Heart right ventricle (tissue), 16 donors: ENCODE results near the gene MAPK13. TPM values are rescaled to one million over a fixed set of nuclear protein-coding genes. Genes with fewer than 3 reads are reported as not detected.

ENCODE experiments used
- ATAC-seq, 8 donors: fragments of 200-7000 bp; cut with Tn5 transposase; one replicate each; pipeline ENCODE4 v1.9.1; 2020; ENCODE audit warnings: mild to moderate bottlenecking in 8 of 8, moderate library complexity in 8 of 8, moderate number of reproducible peaks in 1 of 8
- DNase-seq, 2 donors: peaks; one replicate each; pipeline ENCODE4 v3.0.0-alpha.2; 2020
- H3K27ac ChIP-seq, 10 donors: fragments of 200-600 bp; sonication (generic) in 2 of 10; one replicate each; pipeline versions ENCODE4 v1.5.0 to v1.8.0; 2020 to 2022; ENCODE audit warnings: mild to moderate bottlenecking in 3 of 10
- H3K27me3 ChIP-seq, 7 donors: fragments of 200-600 bp; one replicate each; pipeline ENCODE4 v1.8.0; 2021 to 2022; ENCODE audit warnings: mild to moderate bottlenecking in 2 of 7
- H3K36me3 ChIP-seq, 9 donors: fragments of 200-600 bp; sonication (generic) in 1 of 9; one replicate each; pipeline versions ENCODE4 v1.5.0 to v1.8.0; 2020 to 2022; ENCODE audit warnings: mild to moderate bottlenecking in 2 of 9
- H3K4me1 ChIP-seq, 9 donors: fragments of 200-600 bp; sonication (generic) in 1 of 9; one replicate each; pipeline versions ENCODE4 v1.5.0 to v1.8.0; 2020 to 2022; ENCODE audit warnings: mild to moderate bottlenecking in 4 of 9
- H3K4me3 ChIP-seq, 10 donors: fragments of 200-600 bp; sonication (generic) in 2 of 10; one replicate each; pipeline versions ENCODE4 v1.5.0 to v1.8.0; 2020 to 2022; ENCODE audit warnings: mild to moderate bottlenecking in 7 of 10, moderate library complexity in 2 of 10
- H3K9me3 ChIP-seq, 11 donors: fragments of 200-600 bp in 10 of 11; sonication (generic) in 2 of 11; one replicate each; pipeline versions ENCODE4 v1.5.0 to v1.8.0; 2013 to 2022; ENCODE audit warnings: mild to moderate bottlenecking in 2 of 11, control low read depth in 1 of 11, moderate library complexity in 1 of 11
- CTCF ChIP-seq, 9 donors: fragments of 200-600 bp; sonication (generic) in 2 of 9; IDR thresholded peaks; one replicate each; pipeline versions ENCODE4 v1.5.0 to v1.8.0; 2021 to 2022; ENCODE audit warnings: antibody characterized with exemption in 9 of 9, mild to moderate bottlenecking in 5 of 9, moderate library complexity in 1 of 9
- WGBS, 2 donors: extraction: QIAGEN DNeasy Blood & Tissue Kit; methylation state at CpG; one replicate each; pipeline ENCODE4 v1.1.7; 2013; ENCODE audit warnings: inconsistent platforms in 1 of 2; 5-methylcytosine and 5-hydroxymethylcytosine counted together
- intact Hi-C, 10 donors: fragments of 100-400 bp; cut with DNase I; formaldehyde crosslinking; loops; one replicate each; pipeline versions ENCODE4 v1.11.1 to v1.14.2; 2022
- polyA plus RNA-seq, 2 donors: library from polyadenylated mRNA; stranded (reverse); fragments of 200-250 nt; gene quantifications; one replicate each; pipeline ENCODE4 v1.2.3, GENCODE V29; 2013
- total RNA-seq, 10 donors: library from RNA; stranded (reverse); fragmentation: NEBNext Ultra II Directional in 3 of 10; extraction: Animal tissue kit (Norgen Biotek cat#: 25700) in 3 of 10; gene quantifications; one replicate each; pipeline versions ENCODE4 v1.2.1 to v1.2.4, GENCODE V29; 2021 to 2023
- donor health status: Arrhythmogenic right ventricular cardiomyopathy.
- donor health status: ischemic (EF 13 %, LVEDD 7.1; RV severe dilation, severe dysfunction).
- donor health status: healthy with polysubstance abuse.
- donor health status: DM: no; HTN: yes; CAD: no.
- donor health status: DM: no; HTN: no; CAD: no.
- donor health status: ischemic (EF 25% LVEDD 6.9; RV normal size, moderate dysfunction).
- donor health status: ischemic (EF 25% LVEDD 5.7; RV mildly dilated, moderate dysfunction).
- donor health status: healthy.
- donor health status: DM: yes; HTN: yes; CAD: no.
- donor health status: Ischemic cardiomyopathy.
- donor health status: ischemic (EF 35%, LVEDD 5.7; RV mildly dilated, moderate dysfunction).
- donor health status: nonischemic (EF 11% LVEDD 7.7; RV severe dilation, severe dysfunction).
- donor health status: DM: yes; HTN: yes; CAD: no.
- donor health status: PGD.
- donor health status: ischemic (EF 29% LVEDD 5.4; RV normal size, mild dysfunction).
- donor health status: nonischemic (EF 23%, LVEDD 6.1; RV moderate dilation, normal function).

The MAPK13 gene
- total and polyA plus RNA-seq, 12 donors = 0.11 to 5.0 (median 0.83) TPM

GRCh38 chr6:36098253-36098919 lies 31.9 kb upstream of the MAPK13 start:
- DNase-seq (no peak), ATAC-seq (no peak)
- H3K27me3 ChIP-seq = no peaks in the 10 kb centered on the region
- 69 to 72% methylated on average over 3 of the region's 3 CpGs for WGBS, 2 donors
- peaks cover 0 to 62% (median 6%) of the 10 kb centered on the region in 9 donors for H3K36me3 ChIP-seq
- H3K4me1 ChIP-seq = peaks cover 0 to 44% (median 25%) of the 10 kb centered on the region in 9 donors
- no peaks in the 10 kb centered on the region for H3K9me3 ChIP-seq
- H3K27ac ChIP-seq = peak overlapping the region in 1 of 10 donors; percentile 61
- no peak for TF ChIP-seq CTCF (IDR thresholded peaks at IDR 0.05)
- no peak overlapping the region for H3K4me3 ChIP-seq
- intact Hi-C loops = loop anchor here in 3 of 10 donors (5.0 to 10.0 kb wide), 3 partner anchors 344 to 574 kb away; no protein-coding TSS in a partner anchor

DNA sequence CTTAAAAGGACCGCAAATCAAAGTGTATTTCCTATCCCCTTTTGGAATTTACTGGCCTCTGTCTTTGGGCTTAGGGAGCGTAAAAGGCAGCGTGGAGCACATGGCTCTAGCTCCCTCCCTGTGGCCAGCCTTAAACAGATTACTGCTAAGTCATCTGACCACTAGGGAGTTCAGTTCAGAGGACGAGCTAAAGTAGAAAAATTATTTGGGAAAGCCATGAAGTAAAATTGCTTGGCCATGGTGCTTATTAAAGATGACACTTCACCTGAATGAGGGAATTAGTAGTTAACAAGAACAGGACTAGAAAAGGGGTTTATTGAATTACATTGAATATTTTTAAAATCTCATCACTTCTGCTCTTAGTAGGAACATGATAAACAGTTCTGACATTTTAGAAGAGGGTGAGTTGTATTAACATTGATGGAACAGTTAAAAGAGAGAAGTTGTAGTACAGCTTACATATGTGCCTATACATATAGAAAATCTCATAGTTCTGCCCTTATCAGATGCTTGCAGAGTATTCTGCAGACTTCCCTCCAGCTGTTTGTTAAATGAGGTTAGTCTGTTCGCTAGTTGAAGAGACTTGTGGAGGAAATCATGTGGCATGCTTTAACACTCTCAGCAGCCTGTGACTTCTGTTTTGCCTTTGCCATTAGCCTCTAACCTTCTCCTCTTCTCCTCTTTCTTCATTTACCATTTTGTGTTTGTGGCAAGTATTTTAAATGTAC lies 31.2 kb upstream of the MAPK13 start:
- H3K27me3 ChIP-seq = no peaks in the 10 kb centered on the region
- WGBS, 2 donors = 37 to 46% methylated on average over 5 of the region's 5 CpGs
- ATAC-seq = peak in 6 of 8 donors; percentile 61 to 69 (median 65)
- peaks cover 0 to 44% (median 25%) of the 10 kb centered on the region in 9 donors for H3K4me1 ChIP-seq
- peak in 2 of 9 donors; percentile 11 to 16 for TF ChIP-seq CTCF (IDR thresholded peaks at IDR 0.05)
- no peaks in the 10 kb centered on the region for H3K9me3 ChIP-seq
- H3K27ac ChIP-seq = peak overlapping the region in 2 of 10 donors; percentile 1 to 61
- intact Hi-C loops = loop anchor here in 3 of 10 donors (5.0 to 10.0 kb wide), 3 partner anchors 344 to 574 kb away; no protein-coding TSS in a partner anchor
- no peak for DNase-seq
- no peak overlapping the region for H3K4me3 ChIP-seq
- peaks cover 0 to 69% (median 9%) of the 10 kb centered on the region in 9 donors for H3K36me3 ChIP-seq

GRCh38 chr6:36099869-36100483 lies 30.3 kb upstream of the MAPK13 start:
- no peak for TF ChIP-seq CTCF (IDR thresholded peaks at IDR 0.05)
- H3K27ac ChIP-seq = peak overlapping the region in 1 of 10 donors; percentile 61
- peak in 3 of 8 donors; percentile 24 to 31 (median 29) for ATAC-seq

GRCh38 chr6:36101691-36102090 lies 28.6 kb upstream of the MAPK13 start:
- peaks cover 0 to 82% (median 9%) of the 10 kb centered on the region in 9 donors for H3K36me3 ChIP-seq
- peaks cover 0 to 31% (median 20%) of the 10 kb centered on the region in 9 donors for H3K4me1 ChIP-seq
- H3K27ac ChIP-seq = peak overlapping the region in 1 of 10 donors; percentile 9
- intact Hi-C loops = no loop called here
- no peak overlapping the region for H3K4me3 ChIP-seq
- no peak for DNase-seq
- TF ChIP-seq CTCF (IDR thresholded peaks at IDR 0.05) = no peak
- H3K9me3 ChIP-seq = no peaks in the 10 kb centered on the region
- ATAC-seq = no peak
- no peaks in the 10 kb centered on the region for H3K27me3 ChIP-seq
- WGBS, 2 donors = 98 to 99% methylated on average over 3 of the region's 3 CpGs

More at GRCh38 chr6:36099869-36100483, 30.3 kb upstream of the MAPK13 start:
- Histone ChIP-seq H3K4me1 (peaks cover 2 to 38% (median 24%) of the 10 kb centered on the region in 9 donors), H3K4me3 (no peak overlapping the region), H3K27me3 (no peaks in the 10 kb centered on the region), H3K9me3 (no peaks in the 10 kb centered on the region), H3K36me3 (peaks cover 0 to 78% (median 9%) of the 10 kb centered on the region in 9 donors)
- no peak for DNase-seq
- intact Hi-C loops = loop anchor here in 3 of 10 donors (5.0 to 10.0 kb wide), 3 partner anchors 345 to 575 kb away; no protein-coding TSS in a partner anchor
- whole genome bisulfite sequencing, 2 donors = 22 to 30% methylated on average over 6 of the region's 6 CpGs
